ENCODE results near the gene ZBTB40. TPM values are rescaled to one million over a fixed set of nuclear protein-coding genes. Genes with fewer than 3 reads are reported as not detected.

ZBTB40 gene
- total RNA-seq, 2 experiments from 2014 or later: 14.0 to 14.3 TPM

Other genes with a start within 250 kb of the ZBTB40 start
- gene EPHA8, start 111.6 kb downstream of the ZBTB40 start, total RNA-seq: not detected
- not detected for gene C1QA, start 184.8 kb downstream of the ZBTB40 start, total RNA-seq
- gene C1QC, start 191.8 kb downstream of the ZBTB40 start, total RNA-seq: not detected
- not detected for gene C1QB, start 201.4 kb downstream of the ZBTB40 start, total RNA-seq